ENCODE data around the gene CRYBG1.
A peak's percentile ranks its signal among the peaks of the same experiment; 100 is the strongest.
"Not testable (repeated sequence)": the region's sequence is repeated elsewhere in the genome, so short reads cannot be mapped to it uniquely, and the experiment has no call there.

The CRYBG1 gene

GRCh38 chr6:106509420-106510089 lies 149.0 kb downstream of the CRYBG1 start:
- no peak for DNase-seq

- DNase-seq, result peak; percentile 50 to 62
Observed at GRCh38 chr6:106510090-106510970, 149.8 kb downstream of the CRYBG1 start.

GRCh38 chr6:106511288-106512047 lies 151.0 kb downstream of the CRYBG1 start:
- DNase-seq, result no peak

GRCh38 chr6:106512048-106512967 lies 151.8 kb downstream of the CRYBG1 start:
- peak; percentile 66 for DNase-seq

- DNase-seq, result no peak
Observed at GRCh38 chr6:106512968-106513574, 152.6 kb downstream of the CRYBG1 start.

DNA sequence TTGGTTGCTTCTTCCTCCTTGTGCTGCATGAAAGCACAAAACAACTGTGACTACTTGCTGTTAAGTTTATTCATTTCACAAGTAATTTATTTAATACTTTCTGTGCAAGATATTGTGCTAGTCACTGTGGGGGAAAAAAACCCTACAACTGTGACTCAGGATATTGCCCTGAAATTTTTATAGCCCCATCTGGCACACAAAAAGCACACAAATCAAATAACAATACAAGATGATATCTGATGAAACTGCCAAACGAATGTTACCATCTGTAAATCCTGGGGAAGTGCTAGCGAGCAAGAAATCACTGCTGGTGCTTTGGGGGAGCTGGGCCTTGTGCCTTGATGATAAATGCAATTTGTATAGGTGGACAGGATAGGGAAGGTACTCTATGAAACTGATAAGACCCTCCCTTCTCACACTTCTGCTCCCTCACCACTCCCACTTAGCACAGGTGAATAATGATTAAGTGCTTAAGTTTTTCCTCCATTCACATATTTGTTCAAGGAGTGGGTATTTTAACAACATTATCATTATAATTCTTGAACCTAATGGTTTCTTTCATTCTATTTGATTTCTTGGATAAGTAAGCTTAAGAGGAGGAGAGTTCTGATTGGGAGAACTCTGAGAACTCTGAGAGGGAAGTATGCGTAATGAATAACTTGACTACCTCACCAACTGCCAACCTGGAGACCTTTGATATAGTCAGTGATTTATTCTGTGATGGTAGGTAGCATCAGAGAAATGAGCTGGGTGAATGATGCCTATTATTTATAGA lies 153.5 kb downstream of the CRYBG1 start:
- DNase-seq, result no peak

DNA sequence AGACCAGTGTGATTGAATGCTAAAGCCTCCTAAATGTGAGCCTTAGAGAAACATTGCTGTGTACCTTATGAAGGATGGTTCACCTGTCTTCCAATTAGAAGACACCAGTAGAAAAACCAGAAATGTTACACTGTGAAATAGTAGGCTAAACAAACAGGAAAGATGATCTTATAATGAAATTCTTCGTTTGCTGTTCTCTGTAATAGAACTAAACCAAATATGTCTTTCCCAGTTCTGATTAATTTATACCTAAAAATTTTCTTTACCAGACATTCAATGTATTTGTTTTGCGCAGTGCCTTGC lies 154.0 kb downstream of the CRYBG1 start:
- no peak for DNase-seq

GRCh38 chr6:106515582-106515981 lies 155.1 kb downstream of the CRYBG1 start:
- not testable (repeated sequence) for DNase-seq

GRCh38 chr6:106516616-106517015 lies 156.1 kb downstream of the CRYBG1 start:
- no peak for DNase-seq

DNA sequence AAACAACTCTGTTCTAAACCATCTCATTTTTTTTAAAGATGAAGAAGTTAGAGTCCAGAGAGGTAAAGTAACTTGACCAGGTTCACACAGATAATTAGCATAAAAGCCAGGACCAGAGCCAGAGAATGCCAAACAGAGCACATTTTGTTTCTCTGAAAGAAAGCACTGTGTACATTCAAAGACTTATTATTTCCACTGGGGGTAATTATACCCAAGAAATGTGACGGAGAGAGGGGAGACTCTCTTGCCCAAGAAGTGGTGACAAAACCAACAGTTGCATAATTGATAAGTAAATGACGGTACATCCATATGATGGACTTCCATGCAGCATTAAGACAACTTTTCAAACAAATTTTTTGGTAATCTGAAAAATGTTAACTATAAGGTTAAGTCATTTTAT lies 157.2 kb downstream of the CRYBG1 start:
- no peak for DNase-seq

GRCh38 chr6:106518748-106519147 lies 158.2 kb downstream of the CRYBG1 start:
- no peak for DNase-seq

DNA sequence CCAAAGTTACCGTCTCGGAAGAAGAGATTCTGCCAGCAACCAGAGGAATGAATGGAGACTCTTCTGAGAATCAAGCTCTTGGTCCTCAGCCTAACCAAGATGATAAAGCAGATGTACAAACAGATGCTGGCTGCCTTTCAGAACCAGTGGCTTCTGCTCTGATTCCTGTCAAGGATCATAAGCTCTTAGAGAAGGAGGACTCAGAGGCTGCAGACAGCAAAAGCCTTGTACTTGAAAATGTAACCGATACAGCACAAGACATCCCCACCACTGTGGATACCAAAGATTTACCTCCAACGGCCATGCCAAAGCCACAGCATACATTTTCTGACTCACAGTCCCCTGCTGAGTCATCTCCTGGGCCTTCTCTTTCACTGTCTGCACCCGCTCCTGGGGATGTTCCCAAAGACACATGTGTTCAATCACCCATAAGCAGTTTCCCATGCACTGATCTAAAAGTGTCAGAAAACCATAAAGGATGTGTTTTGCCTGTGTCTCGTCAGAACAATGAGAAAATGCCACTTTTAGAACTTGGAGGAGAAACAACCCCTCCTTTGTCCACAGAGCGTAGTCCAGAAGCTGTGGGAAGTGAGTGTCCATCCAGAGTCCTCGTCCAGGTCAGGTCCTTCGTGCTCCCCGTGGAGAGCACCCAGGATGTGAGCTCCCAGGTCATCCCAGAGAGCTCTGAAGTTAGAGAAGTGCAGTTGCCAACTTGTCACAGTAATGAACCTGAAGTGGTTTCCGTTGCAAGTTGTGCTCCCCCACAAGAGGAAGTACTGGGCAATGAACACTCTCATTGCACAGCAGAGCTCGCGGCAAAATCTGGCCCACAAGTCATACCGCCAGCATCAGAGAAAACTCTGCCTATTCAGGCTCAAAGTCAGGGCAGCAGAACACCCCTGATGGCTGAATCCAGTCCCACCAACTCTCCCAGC lies 159.2 kb downstream of the CRYBG1 start:
- peak; percentile 65 to 69 for DNase-seq

- DNase-seq, result peak; percentile 57 to 71
Observed at GRCh38 chr6:106520711-106521401, 160.3 kb downstream of the CRYBG1 start.

DNA sequence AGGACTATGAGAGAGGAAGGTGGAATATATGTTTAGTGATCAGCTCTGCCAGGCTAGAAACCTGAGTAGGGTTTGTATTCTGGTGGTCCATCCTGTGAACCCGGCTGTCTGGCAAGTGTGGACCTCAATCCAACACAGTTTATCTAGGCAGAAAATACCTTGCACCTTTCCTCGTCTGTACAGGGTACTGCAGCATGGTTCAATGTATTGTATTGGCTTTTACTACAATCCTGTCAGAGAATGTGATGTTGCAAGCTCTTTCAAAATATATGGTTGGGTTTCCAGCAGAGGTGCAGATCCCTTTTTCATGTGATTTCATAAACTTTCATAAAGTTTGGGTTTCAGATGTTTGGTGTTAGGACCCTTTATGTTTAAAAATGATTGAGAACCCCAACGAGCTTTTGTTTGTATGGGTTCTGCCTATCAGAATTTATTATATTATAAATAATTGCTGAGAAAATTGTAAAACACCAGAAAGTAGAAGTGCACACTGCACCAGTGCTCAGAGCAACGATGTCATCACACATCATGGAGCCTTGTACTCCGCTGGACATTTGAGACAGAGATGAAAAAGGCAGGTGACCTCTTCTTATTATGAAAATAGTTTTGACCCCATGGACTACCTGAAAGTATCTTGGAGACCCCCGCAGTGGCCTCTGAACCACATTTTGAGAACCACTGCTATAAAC lies 162.2 kb downstream of the CRYBG1 start:
- DNase-seq, result no peak

DNA sequence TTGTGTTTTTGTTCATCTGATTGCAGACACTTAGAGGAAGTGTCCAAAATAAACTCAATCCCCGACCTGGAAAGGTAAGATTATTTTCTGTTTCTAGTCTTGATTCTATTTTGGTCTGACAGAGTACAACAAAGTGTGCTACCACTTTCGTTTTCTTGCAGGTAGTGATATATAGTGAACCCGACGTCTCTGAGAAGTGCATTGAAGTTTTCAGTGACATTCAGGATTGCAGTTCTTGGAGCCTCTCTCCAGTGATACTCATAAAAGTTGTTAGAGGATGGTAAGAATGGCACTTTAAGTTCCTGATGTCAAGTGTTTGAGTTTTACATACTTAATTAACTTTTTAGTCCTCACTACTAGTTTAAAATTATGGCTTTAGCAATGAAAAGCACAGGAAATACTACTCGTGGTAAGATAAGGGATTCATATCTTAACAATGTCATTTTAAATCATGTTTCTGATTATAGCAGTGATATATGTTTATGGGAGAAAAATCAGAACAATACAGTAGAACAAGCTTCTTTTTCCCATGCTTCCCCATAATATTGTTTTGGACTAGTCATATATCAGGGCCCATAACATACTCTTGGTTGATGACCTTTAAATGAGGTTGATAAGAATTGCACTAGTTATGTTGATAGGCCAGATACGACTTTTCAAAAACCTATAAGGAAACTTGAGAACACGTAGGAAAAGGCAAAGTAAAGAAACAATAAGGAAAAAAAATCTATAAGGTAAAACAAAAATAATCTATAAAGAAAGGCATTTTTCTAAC lies 164.8 kb downstream of the CRYBG1 start:
- no peak for DNase-seq

DNA sequence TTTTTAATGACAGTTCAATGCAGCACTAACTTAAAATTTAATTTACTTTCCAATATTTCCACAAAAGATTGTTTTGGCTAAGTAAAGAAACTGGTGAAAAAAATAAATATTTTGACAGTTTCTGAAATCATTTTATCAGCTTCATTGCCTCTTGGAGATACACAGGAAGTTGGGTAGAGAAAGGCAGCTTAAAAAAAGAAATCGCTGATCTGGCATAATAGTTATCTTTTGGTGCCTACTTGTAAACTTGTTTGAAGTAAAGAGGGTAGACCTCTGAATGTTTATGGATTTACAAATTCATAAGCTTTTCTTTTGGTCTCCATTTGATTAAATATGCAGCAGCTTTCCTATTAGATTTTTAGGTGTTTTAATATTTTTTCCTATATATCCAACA lies 165.4 kb downstream of the CRYBG1 start:
- no peak for DNase-seq

DNA sequence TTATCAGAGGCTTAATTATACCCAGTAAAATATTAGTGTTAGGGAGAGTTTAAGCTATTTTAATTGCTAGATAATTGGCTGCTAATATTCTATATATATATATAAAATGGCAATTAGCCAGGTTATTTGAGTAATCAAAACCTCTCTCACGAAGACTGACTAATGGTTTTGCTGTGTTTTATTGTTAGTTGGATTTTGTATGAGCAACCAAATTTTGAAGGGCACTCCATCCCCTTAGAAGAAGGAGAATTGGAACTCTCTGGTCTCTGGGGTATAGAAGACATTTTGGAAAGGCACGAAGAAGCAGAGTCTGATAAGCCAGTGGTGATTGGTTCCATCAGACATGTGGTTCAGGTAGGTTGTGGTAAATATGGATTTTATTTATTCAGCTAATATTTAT lies 166.6 kb downstream of the CRYBG1 start:
- no peak for DNase-seq

DNA sequence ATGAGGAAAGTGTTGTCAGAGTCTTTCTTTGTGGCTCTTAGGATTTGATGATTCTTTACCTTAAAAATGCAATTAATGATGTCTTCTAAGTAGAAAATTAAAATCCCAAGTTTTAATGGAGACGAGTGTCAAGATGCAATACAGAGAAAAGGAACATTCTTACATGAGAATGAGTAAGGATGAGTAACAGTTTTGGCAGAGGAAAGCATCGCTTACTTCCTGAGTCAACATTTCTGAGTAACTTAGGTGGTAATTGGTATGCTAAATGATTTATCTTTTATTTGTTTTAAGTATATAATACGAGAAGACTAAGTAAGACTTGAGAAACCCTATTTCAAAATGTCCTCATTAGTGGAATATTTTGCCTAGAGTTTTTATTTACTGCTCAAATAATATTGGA lies 167.5 kb downstream of the CRYBG1 start:
- DNase-seq, result no peak
